Gastrocnemius medialis (tissue), 4 donors: ENCODE results near the gene VASP.

Source experiments
- POLR2A ChIP-seq, 2 donors: fragments of 450-650 bp; IDR thresholded peaks; one replicate each; pipeline ENCODE4 v1.6.1; 2017; ENCODE audit warnings: antibody characterized with exemption in 2 of 2, mild to moderate bottlenecking in 2 of 2, moderate library complexity in 2 of 2
- TF ChIP-seq, protein P1 (sequence below), 5 experiments: fragments of 450-650 bp in 3 of 5; fragments of 200-600 bp in 2 of 5; sonication (generic) in 2 of 5; IDR thresholded peaks in 4 of 5; conservative IDR thresholded peaks in 1 of 5; 1 replicate in 4 of 5; 2 replicates in 1 of 5; pipeline ENCODE4 v1.5.1; 2016 to 2019; ENCODE audit warnings: antibody characterized with exemption in 5 of 5, mild to moderate bottlenecking in 3 of 5, moderate library complexity in 3 of 5

DNA sequence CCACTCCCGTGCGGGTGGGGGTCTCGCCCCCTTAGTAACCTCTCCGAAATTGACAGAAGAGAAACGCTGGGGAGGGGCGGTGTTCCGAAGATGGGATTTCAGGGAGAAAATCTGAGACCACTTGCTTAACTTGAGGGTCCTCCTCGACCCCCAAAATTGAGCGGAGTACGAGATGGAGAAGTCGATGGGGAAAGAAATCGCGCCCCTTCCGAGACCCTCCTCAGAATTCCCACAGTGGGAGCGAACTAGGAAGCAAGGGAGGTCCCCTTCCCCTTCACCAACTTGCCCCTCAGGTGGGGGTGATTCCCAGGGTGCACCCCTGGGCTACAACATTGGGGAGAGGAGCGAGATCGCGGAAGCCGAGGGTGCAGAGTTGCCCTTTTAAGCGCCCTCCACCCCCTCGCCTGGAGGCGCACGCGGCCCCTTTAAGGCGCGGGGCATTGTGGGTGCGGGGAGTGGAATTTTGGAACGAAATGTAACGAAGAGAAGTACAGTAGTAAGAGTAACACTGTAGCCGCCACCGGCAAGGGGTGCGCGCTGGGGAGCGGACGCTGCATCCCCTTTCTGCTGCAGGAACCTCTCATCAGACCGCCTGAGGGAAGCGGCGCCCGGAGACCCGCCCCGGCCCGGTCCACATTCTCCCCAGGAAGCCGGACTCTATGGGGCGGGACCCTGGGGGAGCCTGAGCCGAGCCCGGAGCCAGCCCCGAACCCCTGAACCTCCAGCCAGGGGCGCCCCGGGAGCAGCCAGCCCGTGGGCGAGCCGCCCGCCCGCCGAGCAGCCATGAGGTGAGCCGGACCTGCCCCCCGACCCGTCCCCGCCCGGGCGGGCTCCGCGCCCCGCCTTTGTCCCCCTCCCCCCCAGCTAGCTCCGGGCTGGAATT is at the start of gene VASP:
- TF ChIP-seq, protein P1, sequence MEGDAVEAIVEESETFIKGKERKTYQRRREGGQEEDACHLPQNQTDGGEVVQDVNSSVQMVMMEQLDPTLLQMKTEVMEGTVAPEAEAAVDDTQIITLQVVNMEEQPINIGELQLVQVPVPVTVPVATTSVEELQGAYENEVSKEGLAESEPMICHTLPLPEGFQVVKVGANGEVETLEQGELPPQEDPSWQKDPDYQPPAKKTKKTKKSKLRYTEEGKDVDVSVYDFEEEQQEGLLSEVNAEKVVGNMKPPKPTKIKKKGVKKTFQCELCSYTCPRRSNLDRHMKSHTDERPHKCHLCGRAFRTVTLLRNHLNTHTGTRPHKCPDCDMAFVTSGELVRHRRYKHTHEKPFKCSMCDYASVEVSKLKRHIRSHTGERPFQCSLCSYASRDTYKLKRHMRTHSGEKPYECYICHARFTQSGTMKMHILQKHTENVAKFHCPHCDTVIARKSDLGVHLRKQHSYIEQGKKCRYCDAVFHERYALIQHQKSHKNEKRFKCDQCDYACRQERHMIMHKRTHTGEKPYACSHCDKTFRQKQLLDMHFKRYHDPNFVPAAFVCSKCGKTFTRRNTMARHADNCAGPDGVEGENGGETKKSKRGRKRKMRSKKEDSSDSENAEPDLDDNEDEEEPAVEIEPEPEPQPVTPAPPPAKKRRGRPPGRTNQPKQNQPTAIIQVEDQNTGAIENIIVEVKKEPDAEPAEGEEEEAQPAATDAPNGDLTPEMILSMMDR (IDR thresholded peaks at IDR 0.05 in 4 of 5, conservative IDR thresholded peaks at IDR 0.05 in 1 of 5): peak in 1 of 5 experiments; percentile 5
- peak; percentile 84 for TF ChIP-seq POLR2A (IDR thresholded peaks at IDR 0.05)
